GM10266 (cell line): ENCODE measurements around the gene ACTMAP.

Experiments
- DNase-seq: peaks from one replicate; pipeline ENCODE4 v3.0.0; 2012; ENCODE audit errors: extremely low spot score
- CTCF ChIP-seq: IDR thresholded peaks from 2 replicates; pipeline ENCODE4 v1.5.1; 2012; ENCODE audit warnings: mild to moderate bottlenecking, low read depth; ENCODE audit not compliant: control insufficient read depth, insufficient read depth; ENCODE audit errors: missing control alignments

Gene ACTMAP

DNA sequence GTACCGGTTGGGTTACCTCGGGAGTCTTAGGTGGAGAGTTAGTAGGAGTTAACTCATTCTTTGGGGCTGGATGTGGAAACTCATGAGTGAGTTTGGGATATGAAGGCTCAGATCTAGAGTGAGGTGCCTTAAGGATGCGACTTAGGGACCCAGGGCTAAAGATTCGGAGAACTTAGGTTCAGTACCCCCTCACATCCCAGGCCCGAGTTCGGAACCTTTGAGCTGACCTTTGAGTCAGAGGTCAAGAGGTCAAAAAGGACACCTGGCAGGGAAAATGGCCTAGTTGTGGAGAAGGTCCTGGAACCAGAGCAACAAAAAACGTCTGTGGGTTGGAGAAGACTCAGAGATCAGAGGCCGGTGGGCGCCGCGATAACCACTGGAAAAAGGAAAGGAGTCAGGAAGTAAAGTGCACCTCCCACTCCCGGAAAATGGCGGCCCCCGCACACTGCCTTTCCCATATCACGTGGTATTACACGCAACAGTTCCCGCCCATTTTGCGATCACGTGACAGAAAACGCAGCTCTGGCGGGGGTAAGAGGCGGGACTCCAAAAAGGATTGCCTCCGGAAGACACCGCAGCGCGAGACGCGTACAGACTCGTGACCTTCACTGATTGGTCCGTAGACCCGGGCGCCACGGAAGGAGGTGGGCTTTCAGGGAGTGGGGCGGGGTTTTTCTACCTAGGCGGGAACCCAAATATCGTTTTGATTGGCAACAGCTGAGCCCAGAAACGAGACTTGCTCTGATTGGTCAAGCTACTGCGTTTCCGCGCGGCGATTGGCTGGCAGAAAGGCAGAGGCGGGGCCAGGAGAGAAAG is at the start of gene ACTMAP:
Gene ACTMAP, minus strand, starts transcription at position 420 of the 816 bp plus-strand sequence. CDS start 674 bp downstream, outside the sequence.
- no peak for TF ChIP-seq CTCF

GRCh38 chr19:40799558-40800338 is 49.5 kb upstream of the ACTMAP start:
- no peak for TF ChIP-seq CTCF
- DNase-seq: peak; percentile 74

More for the DNA sequence above, at the start of gene ACTMAP:
- peak; percentile 97 for DNase-seq

- no peak for TF ChIP-seq CTCF
Observed at GRCh38 chr19:40798683-40799557, 48.6 kb upstream of the ACTMAP start, which contains the start of gene EGLN2. TSS of gene EGLN2 (plus strand) at chr19:40799191. CDS start at chr19:40800573, 1,382 bp downstream.

GRCh38 chr19:40797963-40798682 is 47.8 kb upstream of the ACTMAP start:
- peak; percentile 76 for DNase-seq
- peak; percentile 52 for TF ChIP-seq CTCF

More at GRCh38 chr19:40798683-40799557, 48.6 kb upstream of the ACTMAP start, which contains the start of gene EGLN2:
- DNase-seq: peak; percentile 99

DNA sequence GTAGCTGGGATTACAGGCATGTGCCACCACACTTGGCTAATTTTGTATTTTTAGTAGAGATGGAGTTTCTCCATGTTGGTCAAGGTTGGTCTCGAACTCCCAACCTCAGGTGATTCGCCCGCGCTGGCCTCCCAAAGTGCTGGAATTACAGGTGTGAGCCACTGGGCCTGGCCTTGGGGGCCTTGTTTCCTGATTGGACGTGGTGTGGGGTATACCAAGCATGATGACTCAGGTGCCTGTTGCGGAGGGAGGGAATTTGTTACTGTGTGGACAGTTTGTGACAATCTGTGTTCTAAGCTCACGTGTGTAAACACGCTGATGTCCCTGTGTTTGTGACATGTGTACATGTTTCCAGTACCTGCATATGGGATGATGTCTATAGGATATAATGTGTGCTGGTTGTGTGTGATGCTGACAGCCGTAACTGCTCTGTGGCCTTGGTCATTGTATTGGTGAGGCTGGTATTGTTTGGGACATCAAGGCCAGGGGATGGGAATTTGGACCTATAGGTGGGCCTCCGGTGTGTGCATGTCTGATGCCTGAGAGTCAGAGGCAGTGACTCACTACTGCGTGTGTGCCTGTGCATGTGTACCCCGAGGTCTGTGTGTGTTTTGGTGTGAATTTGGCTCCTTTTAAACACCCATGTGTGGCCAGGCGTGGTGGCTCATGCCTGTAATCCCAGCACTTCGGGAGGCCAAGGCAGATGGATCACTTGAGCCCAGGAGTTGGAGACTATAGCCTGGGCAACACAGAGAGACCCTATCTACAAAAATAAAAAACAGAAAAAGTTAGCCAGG is 47.1 kb upstream of the ACTMAP start:
- no peak for DNase-seq

More for the DNA sequence above, 47.1 kb upstream of the ACTMAP start:
- no peak for TF ChIP-seq CTCF
